Sigmoid colon (tissue), 7 donors: ENCODE results near the gene ACSF2. TPM values are rescaled to one million over a fixed set of nuclear protein-coding genes. Genes with fewer than 3 reads are reported as not detected.

Source experiments
- DNase-seq: peaks from one replicate; pipeline ENCODE4 v3.0.0-alpha.2; 2019
- H3K27ac ChIP-seq, 4 donors: fragments of 200-600 bp; sonication (generic); one replicate each; pipeline ENCODE4 v1.5.1; 2016 to 2019; ENCODE audit warnings: mild to moderate bottlenecking in 1 of 4
- H3K27me3 ChIP-seq, 3 donors: fragments of 200-600 bp; sonication (generic); one replicate each; pipeline ENCODE4 v1.5.1; 2019; ENCODE audit warnings: mild to moderate bottlenecking in 1 of 3
- H3K36me3 ChIP-seq, 4 donors: fragments of 200-600 bp; sonication (generic); one replicate each; pipeline ENCODE4 v1.5.1; 2016 to 2019
- H3K4me1 ChIP-seq, 4 donors: fragments of 200-600 bp; sonication (generic); one replicate each; pipeline ENCODE4 v1.5.1; 2017 to 2019
- H3K4me3 ChIP-seq, 4 donors: fragments of 200-600 bp; sonication (generic); one replicate each; pipeline ENCODE4 v1.5.1; 2017 to 2019; ENCODE audit warnings: mild to moderate bottlenecking in 2 of 4, moderate library complexity in 1 of 4
- H3K9me3 ChIP-seq, 4 donors: fragments of 200-600 bp in 3 of 4; sonication (generic) in 3 of 4; one replicate each; pipeline versions ENCODE4 v1.5.1 to v1.6.1; 2013 to 2019
- EP300 ChIP-seq, 4 donors: sonication (generic); formaldehyde crosslinking; IDR thresholded peaks; one replicate each; pipeline ENCODE4 v1.6.1; 2017; ENCODE audit warnings: antibody characterized with exemption in 4 of 4
- POLR2A ChIP-seq, 2 donors: fragments of 450-650 bp; IDR thresholded peaks; one replicate each; pipeline ENCODE4 v1.6.1; 2016; ENCODE audit warnings: antibody characterized with exemption in 2 of 2, mild to moderate bottlenecking in 2 of 2, moderate library complexity in 2 of 2
- POLR2AphosphoS5 ChIP-seq, 4 donors: sonication (generic); formaldehyde crosslinking; IDR thresholded peaks; one replicate each; pipeline ENCODE4 v1.6.1; 2017; ENCODE audit warnings: antibody characterized with exemption in 4 of 4
- WGBS, 2 donors: extraction: QIAGEN DNeasy Blood & Tissue Kit; methylation state at CpG; one replicate each; pipeline ENCODE4 v1.1.7; 2013; 5-methylcytosine and 5-hydroxymethylcytosine counted together
- intact Hi-C: fragments of 100-400 bp; cut with DNase I; formaldehyde crosslinking; loops from one replicate; pipeline ENCODE4 v1.15.1; 2023
- polyA plus RNA-seq, 3 donors: library from polyadenylated mRNA; stranded (reverse); fragments of 200-250 nt; gene quantifications; one replicate each; pipeline ENCODE4 v1.2.3, GENCODE V29; 2013
- total RNA-seq, 4 donors: library from RNA; depleted of rRNA; stranded (reverse); fragments of >200 nt; gene quantifications; one replicate each; pipeline ENCODE4 v1.1.0, GENCODE V29; 2016
- TF ChIP-seq, protein P1 (sequence below), 4 experiments: fragments of 450-650 bp in 3 of 4; fragments of 200-600 bp in 1 of 4; IDR thresholded peaks; one replicate each; pipeline ENCODE4 v1.5.1; 2016 to 2019; ENCODE audit warnings: antibody characterized with exemption in 4 of 4, mild to moderate bottlenecking in 3 of 4, moderate library complexity in 2 of 4
- donor health status: healthy with polysubstance abuse.
- donor health status: Bipolar disorder and iron deficiency.
- donor health status: healthy.

Gene ACSF2
- total and polyA plus RNA-seq, 7 donors, result 8.2 to 61.7 (median 28.5) TPM

DNA sequence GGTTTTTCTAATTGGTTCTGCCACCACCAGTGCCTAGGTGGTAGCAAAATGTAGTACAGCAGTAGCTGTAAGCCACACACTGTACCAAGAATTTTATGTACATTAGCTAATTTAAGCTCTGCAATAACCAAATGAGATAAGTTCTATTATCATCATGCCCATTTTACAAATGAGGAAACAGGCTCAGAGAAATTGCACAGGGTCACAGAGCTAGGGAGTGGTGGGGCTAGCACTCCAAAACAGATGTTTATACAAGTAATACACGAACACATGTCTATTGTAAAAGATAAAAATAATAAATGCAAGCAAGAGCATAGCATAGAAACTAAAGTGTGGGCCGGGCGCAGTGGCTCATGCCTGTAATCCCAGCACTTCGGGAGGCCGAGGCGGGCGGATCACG, 66.2 kb downstream of the ACSF2 start:
- Histone ChIP-seq H3K9me3 (no peaks in the 10 kb centered on the region), H3K27me3 (no peaks in the 10 kb centered on the region), H3K36me3 (no peaks in the 10 kb centered on the region), H3K4me1 (no peaks in the 10 kb centered on the region), H3K27ac (no peak overlapping the region), H3K4me3 (no peak overlapping the region)
- no peak for DNase-seq
- intact Hi-C loops, result no loop called here
- 84 to 92% methylated on average over 8 of the region's 8 CpGs for WGBS, 2 donors
- TF ChIP-seq EP300 (IDR thresholded peaks at IDR 0.05), result no peak
- no peak for TF ChIP-seq POLR2A (IDR thresholded peaks at IDR 0.05)
- TF ChIP-seq, protein P1, sequence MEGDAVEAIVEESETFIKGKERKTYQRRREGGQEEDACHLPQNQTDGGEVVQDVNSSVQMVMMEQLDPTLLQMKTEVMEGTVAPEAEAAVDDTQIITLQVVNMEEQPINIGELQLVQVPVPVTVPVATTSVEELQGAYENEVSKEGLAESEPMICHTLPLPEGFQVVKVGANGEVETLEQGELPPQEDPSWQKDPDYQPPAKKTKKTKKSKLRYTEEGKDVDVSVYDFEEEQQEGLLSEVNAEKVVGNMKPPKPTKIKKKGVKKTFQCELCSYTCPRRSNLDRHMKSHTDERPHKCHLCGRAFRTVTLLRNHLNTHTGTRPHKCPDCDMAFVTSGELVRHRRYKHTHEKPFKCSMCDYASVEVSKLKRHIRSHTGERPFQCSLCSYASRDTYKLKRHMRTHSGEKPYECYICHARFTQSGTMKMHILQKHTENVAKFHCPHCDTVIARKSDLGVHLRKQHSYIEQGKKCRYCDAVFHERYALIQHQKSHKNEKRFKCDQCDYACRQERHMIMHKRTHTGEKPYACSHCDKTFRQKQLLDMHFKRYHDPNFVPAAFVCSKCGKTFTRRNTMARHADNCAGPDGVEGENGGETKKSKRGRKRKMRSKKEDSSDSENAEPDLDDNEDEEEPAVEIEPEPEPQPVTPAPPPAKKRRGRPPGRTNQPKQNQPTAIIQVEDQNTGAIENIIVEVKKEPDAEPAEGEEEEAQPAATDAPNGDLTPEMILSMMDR (IDR thresholded peaks at IDR 0.05), result no peak
- no peak for TF ChIP-seq POLR2AphosphoS5 (IDR thresholded peaks at IDR 0.05)

DNA sequence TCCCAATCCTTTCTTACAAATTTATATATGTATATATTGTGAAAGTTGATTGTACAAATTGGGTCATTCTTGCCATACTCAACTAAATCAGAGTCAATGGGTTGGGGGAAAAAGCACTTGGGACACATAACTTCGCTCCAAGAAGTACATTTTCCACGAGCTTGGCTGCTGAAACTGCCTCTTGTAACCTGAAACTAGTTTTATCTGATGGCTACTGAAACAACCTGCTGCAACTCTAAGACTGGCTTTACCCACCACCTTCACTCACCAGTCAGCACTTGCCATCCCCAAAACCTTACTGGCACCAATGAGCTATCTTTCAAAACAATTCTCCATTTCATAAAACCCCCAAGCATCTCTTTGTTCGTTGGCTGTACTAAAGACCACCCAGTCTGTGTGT, 67.7 kb downstream of the ACSF2 start:
- no peak overlapping the region for H3K27ac ChIP-seq
- no peak for DNase-seq
- intact Hi-C loops, result no loop called here
- no peak overlapping the region for H3K4me3 ChIP-seq
- no peaks in the 10 kb centered on the region for H3K4me1 ChIP-seq
- no peaks in the 10 kb centered on the region for H3K9me3 ChIP-seq
- no peaks in the 10 kb centered on the region for H3K36me3 ChIP-seq
- H3K27me3 ChIP-seq, result no peaks in the 10 kb centered on the region
- TF ChIP-seq POLR2A (IDR thresholded peaks at IDR 0.05) (no peak), POLR2AphosphoS5 (IDR thresholded peaks at IDR 0.05) (no peak), EP300 (IDR thresholded peaks at IDR 0.05) (no peak)
- TF ChIP-seq, protein P1 (IDR thresholded peaks at IDR 0.05), result no peak
- 66 to 72% methylated on average over 3 of the region's 3 CpGs for WGBS, 2 donors

DNA sequence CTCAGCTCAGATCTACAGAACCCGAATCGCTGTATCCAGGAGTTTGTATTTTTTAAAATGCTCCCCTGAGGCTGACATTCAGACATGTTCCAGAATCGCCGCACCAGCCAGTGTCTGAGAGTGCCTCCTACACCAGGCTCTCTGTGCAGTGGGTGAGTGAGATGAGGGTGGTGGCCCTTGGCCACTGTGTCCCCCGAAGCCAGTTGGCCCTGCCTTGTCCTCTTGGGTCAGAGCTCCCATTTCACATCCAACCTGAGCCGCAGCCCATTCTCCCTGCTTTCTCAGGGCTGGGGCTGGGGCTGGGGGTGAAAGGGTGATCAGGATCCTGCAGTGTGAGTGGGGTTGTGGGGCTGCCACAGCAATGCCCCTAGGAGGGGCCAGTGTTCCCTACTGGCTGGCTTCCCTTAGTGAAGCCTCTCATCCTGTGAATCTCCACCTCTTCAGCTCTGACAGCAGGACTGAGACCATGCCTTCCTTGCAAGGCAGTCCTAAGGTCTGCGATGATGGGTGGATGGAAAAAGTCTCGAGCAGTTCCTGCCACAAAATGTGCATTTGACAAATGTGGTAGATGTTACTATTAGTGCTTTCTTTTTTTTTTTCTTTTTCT, 69.3 kb downstream of the ACSF2 start:
- Histone ChIP-seq H3K36me3 (no peaks in the 10 kb centered on the region), H3K27me3 (no peaks in the 10 kb centered on the region), H3K4me3 (no peak overlapping the region), H3K27ac (no peak overlapping the region), H3K9me3 (no peaks in the 10 kb centered on the region), H3K4me1 (no peaks in the 10 kb centered on the region)
- 91 to 94% methylated on average over 8 of the region's 8 CpGs for WGBS, 2 donors
- TF ChIP-seq EP300 (IDR thresholded peaks at IDR 0.05) (no peak), POLR2A (IDR thresholded peaks at IDR 0.05) (no peak), POLR2AphosphoS5 (IDR thresholded peaks at IDR 0.05) (no peak)
- TF ChIP-seq, protein P1 (IDR thresholded peaks at IDR 0.05), result no peak
- DNase-seq, result no peak
- intact Hi-C loops, result no loop called here

DNA sequence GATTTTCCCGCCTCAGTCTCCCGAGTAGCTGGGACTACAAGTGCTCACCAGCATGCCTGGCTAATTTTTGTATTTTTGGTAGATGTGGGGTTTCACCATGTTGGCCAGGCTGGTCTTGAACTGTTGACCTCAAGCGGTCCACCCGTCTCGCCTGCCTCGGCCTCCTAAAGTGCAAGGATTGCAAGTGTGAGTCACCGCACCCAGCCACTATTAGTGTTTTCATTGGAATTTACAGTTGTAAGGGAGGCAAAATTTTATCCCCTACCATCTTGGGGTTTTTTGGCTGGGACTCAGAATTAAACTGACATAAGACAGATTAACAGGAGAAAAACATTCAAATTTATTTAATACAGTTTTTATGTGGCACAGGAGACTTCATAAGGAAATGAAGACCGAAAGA, 69.9 kb downstream of the ACSF2 start:
- H3K9me3 ChIP-seq, result no peaks in the 10 kb centered on the region
- H3K27me3 ChIP-seq, result no peaks in the 10 kb centered on the region
- H3K4me1 ChIP-seq, result no peaks in the 10 kb centered on the region
- no peak overlapping the region for H3K4me3 ChIP-seq
- H3K27ac ChIP-seq, result no peak overlapping the region
- WGBS, 2 donors, result 96% methylated on average over 8 of the region's 8 CpGs
- no peak for DNase-seq
- H3K36me3 ChIP-seq, result no peaks in the 10 kb centered on the region
- TF ChIP-seq, protein P1 (IDR thresholded peaks at IDR 0.05), result no peak
- no peak for TF ChIP-seq POLR2AphosphoS5 (IDR thresholded peaks at IDR 0.05)
- no peak for TF ChIP-seq EP300 (IDR thresholded peaks at IDR 0.05)
- TF ChIP-seq POLR2A (IDR thresholded peaks at IDR 0.05), result no peak
- intact Hi-C loops, result no loop called here
